Measurements from ENCODE around the gene SDK1.
"Not testable (repeated sequence)": the region's sequence is repeated elsewhere in the genome, so short reads cannot be mapped to it uniquely, and the experiment has no call there.

DNA sequence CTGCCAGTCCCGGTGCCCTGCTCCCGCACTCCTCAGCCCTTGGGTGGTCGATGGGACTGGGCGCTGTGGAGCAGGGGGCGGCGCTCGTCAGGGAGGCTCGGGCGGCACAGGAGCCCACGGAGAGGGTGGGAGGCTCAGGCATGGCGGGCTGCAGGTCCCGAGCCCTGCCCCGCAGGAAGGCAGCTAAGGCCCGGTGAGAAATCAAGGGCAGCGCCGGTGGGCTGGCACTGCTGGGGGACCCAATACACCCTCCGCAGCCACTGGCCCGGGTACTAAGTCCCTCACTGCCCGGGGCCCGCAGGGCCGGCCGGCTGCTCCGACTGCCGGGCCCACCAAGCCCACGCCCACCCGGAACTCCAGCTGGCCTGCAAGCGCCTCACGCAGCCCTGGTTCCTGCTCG lies 1012.9 kb downstream of the SDK1 start:
- TF ChIP-seq, protein P1, sequence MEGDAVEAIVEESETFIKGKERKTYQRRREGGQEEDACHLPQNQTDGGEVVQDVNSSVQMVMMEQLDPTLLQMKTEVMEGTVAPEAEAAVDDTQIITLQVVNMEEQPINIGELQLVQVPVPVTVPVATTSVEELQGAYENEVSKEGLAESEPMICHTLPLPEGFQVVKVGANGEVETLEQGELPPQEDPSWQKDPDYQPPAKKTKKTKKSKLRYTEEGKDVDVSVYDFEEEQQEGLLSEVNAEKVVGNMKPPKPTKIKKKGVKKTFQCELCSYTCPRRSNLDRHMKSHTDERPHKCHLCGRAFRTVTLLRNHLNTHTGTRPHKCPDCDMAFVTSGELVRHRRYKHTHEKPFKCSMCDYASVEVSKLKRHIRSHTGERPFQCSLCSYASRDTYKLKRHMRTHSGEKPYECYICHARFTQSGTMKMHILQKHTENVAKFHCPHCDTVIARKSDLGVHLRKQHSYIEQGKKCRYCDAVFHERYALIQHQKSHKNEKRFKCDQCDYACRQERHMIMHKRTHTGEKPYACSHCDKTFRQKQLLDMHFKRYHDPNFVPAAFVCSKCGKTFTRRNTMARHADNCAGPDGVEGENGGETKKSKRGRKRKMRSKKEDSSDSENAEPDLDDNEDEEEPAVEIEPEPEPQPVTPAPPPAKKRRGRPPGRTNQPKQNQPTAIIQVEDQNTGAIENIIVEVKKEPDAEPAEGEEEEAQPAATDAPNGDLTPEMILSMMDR (IDR thresholded peaks at IDR 0.05; ENCODE audit: low read depth, low read length, poor library complexity, severe bottlenecking) = not testable (repeated sequence)
- TF ChIP-seq EZH2phosphoT487 (IDR thresholded peaks at IDR 0.05; ENCODE audit: borderline replicate concordance, low read length) = not testable (repeated sequence)

Data from DOHH2 (cell line).